HG03060 (cell line): ENCODE data around the gene ZNF48.
"Not testable (repeated sequence)": the region's sequence is repeated elsewhere in the genome, so short reads cannot be mapped to it uniquely, and the experiment has no call there.

Source experiments
- ATAC-seq: cut with Tn5 transposase; IDR thresholded peaks from one replicate; pipeline ENCODE4 v1.9.1; 2021; ENCODE audit warnings: low read depth, moderate number of reproducible peaks; ENCODE audit not compliant: unreplicated experiment

The ZNF48 gene

DNA sequence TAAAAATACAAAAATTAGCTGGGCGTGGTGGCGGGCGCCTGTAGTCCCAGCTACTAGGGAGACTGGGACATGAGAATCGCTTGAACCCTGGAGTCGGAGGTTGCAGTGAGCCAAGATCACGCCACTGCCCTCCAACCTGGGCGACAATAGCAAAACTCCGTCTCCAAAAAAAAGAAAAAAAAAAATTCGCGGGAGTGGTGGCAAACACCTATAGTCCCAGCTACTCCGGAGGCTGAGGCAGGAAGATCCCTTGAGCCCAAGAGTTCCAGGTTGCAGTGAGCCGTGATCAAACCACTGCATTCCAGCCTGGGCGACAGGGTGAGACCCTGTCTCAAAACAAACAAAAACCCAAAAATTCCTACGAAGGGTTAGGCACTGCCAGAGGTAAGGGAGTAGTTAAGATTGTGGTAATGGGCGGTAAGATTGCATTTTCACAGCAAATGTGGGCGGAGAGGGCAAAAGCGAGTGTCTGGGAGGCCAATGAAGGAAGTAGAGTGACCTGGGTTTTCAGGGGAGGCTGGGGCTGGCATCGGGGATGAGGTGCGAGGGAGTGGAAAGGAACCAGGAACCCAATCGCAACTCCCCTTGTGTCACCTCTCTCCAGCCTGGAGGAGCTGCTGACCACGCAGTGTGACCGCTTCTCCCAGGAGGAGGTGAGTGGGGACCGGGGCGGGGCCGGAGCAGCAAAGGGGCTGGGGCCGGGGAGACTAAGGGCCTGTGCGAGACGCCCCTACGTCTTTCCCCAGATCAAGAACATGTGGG, 18.0 kb upstream of the ZNF48 start:
- no peak for ATAC-seq

GRCh38 chr16:30377812-30378235, 17.4 kb upstream of the ZNF48 start:
- peak; percentile 25 for ATAC-seq

GRCh38 chr16:30378236-30379157, 16.7 kb upstream of the ZNF48 start:
- ATAC-seq = peak; percentile 55

GRCh38 chr16:30379158-30379783, 15.9 kb upstream of the ZNF48 start:
- ATAC-seq = no peak

- ATAC-seq = no peak
These were observed 15.0 kb upstream of the ZNF48 start for GRCh38 chr16:30380072-30380802.

DNA sequence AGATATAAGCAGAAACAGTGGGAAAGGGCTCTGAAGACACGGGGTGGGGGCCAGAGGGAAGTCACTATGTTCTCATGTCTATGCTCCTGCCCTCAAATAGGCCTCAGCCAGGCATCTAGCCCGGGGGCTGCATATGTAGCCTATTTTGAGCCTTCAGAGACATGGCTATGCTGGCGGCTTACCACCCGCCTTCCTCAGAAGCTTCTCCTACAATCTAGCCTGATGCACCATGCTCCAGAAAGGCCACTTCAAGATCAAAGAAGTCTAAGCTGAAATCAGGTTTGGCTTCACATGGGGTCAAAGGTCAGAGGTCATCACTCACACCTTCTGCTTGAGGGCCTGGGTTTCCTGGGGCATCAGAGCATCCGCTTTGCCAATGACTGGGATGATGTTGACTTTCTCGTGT, 14.4 kb upstream of the ZNF48 start:
- ATAC-seq = no peak

GRCh38 chr16:30381291-30382041, 13.8 kb upstream of the ZNF48 start:
- ATAC-seq = no peak

GRCh38 chr16:30382111-30382881, 12.9 kb upstream of the ZNF48 start, which contains the start of gene SEPTIN1:
Gene SEPTIN1 (minus strand): TSS chr16:30382561. CDS start chr16:30382542, 19 bp downstream.
- ATAC-seq = no peak

- ATAC-seq = no peak
These were observed 11.7 kb upstream of the ZNF48 start for GRCh38 chr16:30383521-30383920.

DNA sequence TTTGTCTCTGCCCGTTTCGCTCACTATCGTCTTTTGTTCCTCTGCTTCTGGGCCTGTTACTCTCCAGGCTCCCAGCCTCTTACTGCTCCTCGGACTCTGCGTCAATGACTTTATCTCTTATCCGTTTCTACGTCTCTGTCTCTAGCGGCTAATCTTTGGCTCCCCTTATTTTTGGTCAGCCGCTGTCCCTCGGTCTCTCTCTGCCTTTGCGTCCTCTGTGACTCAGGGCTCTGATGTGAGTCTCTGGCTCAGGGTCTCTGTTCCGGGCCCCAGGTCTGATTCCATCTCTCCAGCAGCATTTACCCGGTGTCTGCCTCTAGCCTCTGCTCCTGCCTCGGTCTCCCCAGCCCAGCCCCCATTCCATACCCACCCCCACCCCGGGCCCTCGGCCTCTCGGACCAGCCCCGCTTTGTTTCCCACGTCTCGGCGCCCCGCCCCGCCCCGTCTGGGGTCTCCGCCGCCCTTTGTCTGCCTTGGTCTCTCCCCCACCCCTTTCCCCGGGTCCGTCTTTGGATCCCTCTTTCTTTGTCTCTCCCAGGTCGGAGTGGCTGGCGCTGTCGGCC, 547 bp upstream of the ZNF48 start:
- no peak for ATAC-seq

- ATAC-seq = no peak
These were observed 869 bp downstream of the ZNF48 start for GRCh38 chr16:30395992-30396585.

DNA sequence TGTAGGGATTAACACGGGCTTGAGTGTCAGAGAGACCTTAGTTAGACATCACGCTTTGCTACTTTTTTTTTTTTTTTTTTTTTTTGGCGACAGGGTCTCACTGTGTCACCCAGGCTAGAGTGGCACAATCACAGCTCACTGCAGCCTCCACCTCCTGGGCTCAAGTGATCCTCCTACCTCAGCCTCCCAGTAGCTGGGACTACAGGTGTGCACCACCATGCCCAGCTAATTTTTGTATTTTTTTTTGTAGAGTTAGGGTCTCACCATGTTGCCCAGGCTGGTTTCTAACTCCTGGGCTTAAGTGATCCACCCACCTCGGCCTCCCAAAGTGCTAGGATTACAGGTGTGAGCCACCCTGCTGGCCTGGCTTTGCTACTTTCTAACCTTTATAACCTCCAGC, 1.4 kb downstream of the ZNF48 start:
- not testable (repeated sequence) for ATAC-seq

DNA sequence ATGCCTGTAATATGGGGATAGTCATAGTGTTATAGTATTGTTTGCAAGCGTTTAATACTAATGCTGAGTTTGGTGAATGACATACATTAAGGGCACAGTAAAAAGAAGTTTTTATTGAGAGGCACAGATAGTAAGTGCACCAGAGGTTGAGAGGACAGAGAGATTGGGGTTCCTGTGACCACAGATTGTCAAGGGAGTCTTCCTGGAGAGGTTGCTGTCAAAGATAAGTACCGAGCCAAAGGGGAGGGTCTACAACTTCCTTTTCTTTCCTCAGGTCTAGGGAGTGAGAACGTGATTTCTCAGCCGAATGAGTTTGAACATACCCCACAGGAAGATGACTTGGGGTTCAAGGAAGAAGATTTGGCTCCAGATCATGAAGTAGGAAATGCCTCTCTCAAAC, 1.8 kb downstream of the ZNF48 start:
- no peak for ATAC-seq

GRCh38 chr16:30397776-30398660, 2.8 kb downstream of the ZNF48 start:
- no peak for ATAC-seq

DNA sequence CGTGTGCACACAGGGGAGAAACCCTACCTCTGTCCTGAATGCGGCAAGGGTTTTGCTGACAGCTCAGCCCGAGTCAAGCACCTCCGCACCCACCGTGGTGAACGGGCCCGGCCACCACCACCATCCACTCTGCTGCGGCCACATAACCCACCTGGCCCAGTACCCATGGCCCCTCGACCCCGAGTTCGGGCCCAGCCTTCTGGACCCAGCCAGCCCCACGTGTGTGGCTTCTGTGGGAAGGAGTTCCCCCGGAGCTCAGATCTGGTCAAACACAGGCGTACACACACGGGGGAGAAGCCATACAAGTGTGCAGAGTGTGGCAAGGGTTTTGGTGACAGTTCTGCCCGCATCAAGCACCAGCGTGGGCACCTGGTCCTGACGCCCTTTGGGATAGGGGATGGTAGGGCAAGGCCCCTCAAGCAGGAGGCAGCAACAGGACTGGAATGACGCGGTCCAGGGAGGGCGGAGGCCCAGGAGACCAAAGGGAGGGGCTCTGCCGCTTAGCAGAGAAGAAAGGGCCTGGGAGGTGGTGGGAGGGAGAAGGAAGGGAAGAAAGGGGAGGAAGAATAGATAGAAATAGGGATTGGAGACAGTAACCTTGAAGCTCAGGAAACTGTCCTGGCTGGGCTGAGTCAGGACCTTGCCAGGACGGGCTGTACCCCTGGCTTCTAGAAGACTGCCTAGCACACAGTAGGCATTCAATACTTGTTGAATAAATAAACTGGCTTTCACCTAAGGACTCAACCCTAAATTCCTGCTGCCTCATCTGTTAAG, 3.6 kb downstream of the ZNF48 start:
- ATAC-seq = no peak

- ATAC-seq = no peak
These were observed 4.4 kb downstream of the ZNF48 start for GRCh38 chr16:30399435-30400186.
